Effector memory CD4-positive, alpha-beta T cell (primary cell): Measurements from ENCODE around the gene NDNF.

ENCODE experiments used
- DNase-seq, 3 donors: peaks; one replicate each; pipeline ENCODE4 v3.0.0-alpha.2; 2020
- H3K27ac ChIP-seq: 2 replicates; pipeline ENCODE4 v1.7.0; 2013; ENCODE audit warnings: mild to moderate bottlenecking, low read length, moderate library complexity; ENCODE audit not compliant: insufficient read depth, poor library complexity, severe bottlenecking
- H3K27me3 ChIP-seq: replicated peaks from 2 replicates; pipeline ENCODE4 v1.7.0; 2013; ENCODE audit warnings: mild to moderate bottlenecking, low read length; ENCODE audit not compliant: insufficient read depth, control insufficient read depth, poor library complexity, severe bottlenecking
- H3K36me3 ChIP-seq: 2 replicates; pipeline ENCODE4 v1.7.0; 2013; ENCODE audit warnings: mild to moderate bottlenecking, low read length, moderate library complexity; ENCODE audit not compliant: control insufficient read depth, insufficient read depth
- H3K4me1 ChIP-seq: 2 replicates; pipeline ENCODE4 v1.7.0; 2013; ENCODE audit warnings: low read length, mild to moderate bottlenecking; ENCODE audit not compliant: control insufficient read depth, insufficient read depth, poor library complexity, severe bottlenecking
- H3K4me3 ChIP-seq: 2 replicates; pipeline ENCODE4 v1.7.0; 2013; ENCODE audit warnings: low read length, low read depth, mild to moderate bottlenecking; ENCODE audit not compliant: insufficient read depth, poor library complexity, severe bottlenecking
- H3K9me3 ChIP-seq: 2 replicates; pipeline ENCODE4 v1.7.0; 2013; ENCODE audit warnings: mild to moderate bottlenecking, low read length, moderate library complexity; ENCODE audit not compliant: control insufficient read depth

NDNF gene

DNA sequence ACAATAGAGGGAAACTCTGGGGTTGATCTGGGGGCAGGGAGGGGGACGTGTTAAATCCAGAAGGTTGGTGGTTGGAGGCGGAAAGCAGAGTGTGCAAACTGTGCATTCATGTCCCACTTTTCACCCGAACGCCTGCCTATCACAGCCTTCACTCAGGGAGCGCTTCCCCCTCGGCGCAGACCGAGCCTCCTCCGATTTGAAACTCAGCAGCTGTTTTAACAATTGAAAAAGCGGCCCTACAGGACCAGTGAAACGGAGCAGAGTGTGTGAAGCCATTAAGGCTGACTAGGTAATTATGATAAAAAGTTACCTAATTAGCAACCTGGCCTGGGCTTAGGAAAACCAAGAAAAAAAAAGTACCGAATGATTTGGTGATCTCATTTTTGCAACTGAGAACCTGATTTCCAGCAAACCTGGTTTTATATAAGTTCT is 685 bp upstream of the NDNF start:
- H3K36me3 ChIP-seq = no peaks in the 10 kb centered on the region
- H3K4me3 ChIP-seq = peak overlapping the region; percentile 58
- H3K27me3 ChIP-seq = peaks cover 36% of the 10 kb centered on the region

DNA sequence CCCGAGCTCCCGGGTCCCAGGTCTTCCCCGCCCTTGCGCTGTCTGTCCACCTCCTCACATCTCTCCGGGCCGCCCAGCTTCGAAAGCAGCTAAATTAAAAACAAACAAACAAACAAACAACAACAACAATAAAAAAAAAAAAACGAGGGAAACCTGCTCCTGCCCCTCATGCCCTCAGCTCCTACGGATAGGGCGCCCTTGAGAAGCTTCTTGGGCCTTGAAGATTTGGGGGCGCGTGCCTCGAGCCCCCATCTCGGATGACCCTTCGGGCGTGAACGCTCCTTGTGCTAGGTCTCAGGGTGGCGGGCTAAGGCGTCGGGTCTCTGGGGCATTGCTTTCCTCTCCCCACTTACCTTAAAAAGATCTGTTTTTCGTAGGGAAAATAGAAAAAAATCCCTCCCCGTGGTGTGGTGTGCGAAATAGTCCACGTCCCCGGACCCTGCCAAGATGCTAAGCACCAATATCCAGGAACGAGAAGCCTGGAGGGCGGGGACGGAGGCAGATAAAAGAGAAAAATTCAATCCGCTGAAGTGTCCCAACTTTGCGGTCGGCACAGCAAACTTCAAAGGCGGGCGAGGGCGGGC is 603 bp downstream of the NDNF start:
- no peak for DNase-seq
- no peaks in the 10 kb centered on the region for H3K36me3 ChIP-seq
- H3K9me3 ChIP-seq = no peaks in the 10 kb centered on the region
- peaks cover 36% of the 10 kb centered on the region for H3K27me3 ChIP-seq
- peaks cover 19% of the 10 kb centered on the region for H3K4me1 ChIP-seq
- no peak overlapping the region for H3K27ac ChIP-seq
- peak overlapping the region; percentile 58 for H3K4me3 ChIP-seq

More for the DNA sequence above, 685 bp upstream of the NDNF start:
- no peak for DNase-seq
- H3K9me3 ChIP-seq = no peaks in the 10 kb centered on the region
- H3K27ac ChIP-seq = no peak overlapping the region
- H3K4me1 ChIP-seq = peaks cover 19% of the 10 kb centered on the region

DNA sequence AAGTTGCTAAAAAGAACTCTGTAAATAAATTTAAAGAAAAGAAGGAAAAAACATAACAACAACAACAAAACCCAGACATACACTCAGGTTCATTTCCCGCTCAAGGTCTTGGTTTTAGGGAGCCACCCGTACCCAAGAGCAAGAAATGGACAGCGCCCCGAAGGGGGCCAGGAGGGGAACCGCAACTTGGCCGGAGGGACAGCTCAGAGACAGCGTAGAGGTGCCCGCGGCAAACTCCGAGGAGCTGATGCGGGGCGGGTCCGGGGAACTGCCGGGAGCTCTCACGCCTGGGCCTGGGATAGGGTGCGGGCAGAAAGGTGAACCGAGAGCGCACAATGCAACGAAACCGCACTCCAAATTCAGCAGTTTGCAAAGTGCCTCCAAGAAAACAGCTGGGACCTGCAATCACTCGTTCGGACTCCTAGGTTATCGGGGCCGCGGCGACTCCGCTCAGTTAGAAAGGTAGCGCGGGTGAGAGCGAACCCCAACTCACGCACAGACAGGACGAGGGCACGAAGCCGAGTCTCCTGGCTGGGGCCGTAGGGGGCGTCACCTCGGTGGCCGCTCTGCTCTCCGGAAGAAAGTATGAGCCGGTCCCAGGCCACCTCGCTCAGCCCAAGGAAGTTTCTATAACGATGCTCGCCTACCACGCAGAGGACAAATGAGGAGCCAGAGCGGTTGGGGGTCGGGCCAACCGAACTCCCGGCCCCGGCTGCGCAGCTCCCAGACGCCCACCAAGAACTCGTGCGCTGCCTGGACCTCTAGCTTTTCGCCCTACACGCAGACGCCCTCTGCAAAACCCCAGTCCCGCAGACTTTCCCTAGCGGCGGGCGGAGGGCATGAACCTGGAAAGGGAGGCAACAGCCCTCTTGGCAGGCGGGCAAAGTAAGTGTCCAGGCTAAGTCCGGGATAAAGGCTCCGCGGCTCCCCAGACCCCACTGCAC is 1.4 kb downstream of the NDNF start:
- Histone ChIP-seq H3K27me3 (peaks cover 36% of the 10 kb centered on the region), H3K36me3 (no peaks in the 10 kb centered on the region)
- DNase-seq = no peak

DNA sequence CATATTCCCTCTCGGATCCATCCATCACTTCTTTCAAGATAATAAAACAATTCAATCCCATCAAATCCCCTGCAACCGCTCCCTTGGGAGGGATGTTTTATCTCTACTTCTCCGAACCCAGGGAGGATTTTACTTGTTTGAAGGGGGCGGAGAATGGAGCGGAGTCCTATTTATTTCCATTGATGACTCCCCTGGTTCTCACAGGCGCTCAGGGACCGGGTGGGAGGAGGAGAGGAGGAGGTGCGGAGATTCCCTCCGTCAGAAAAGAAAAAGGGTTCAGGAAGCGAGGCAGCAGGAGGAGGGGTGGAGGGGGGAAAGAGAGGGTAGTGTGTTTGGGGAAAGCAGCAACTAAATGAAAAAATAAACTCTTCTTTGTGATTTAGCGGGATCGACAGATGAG is 2.1 kb downstream of the NDNF start:
- Histone ChIP-seq H3K27me3 (peaks cover 36% of the 10 kb centered on the region), H3K4me1 (peaks cover 19% of the 10 kb centered on the region), H3K36me3 (no peaks in the 10 kb centered on the region), H3K4me3 (no peak overlapping the region), H3K9me3 (no peaks in the 10 kb centered on the region), H3K27ac (no peak overlapping the region)
- no peak for DNase-seq

More for the DNA sequence above, 1.4 kb downstream of the NDNF start:
- H3K27ac ChIP-seq = no peak overlapping the region
- no peaks in the 10 kb centered on the region for H3K9me3 ChIP-seq
- H3K4me3 ChIP-seq = peak overlapping the region; percentile 58
- H3K4me1 ChIP-seq = peaks cover 19% of the 10 kb centered on the region

DNA sequence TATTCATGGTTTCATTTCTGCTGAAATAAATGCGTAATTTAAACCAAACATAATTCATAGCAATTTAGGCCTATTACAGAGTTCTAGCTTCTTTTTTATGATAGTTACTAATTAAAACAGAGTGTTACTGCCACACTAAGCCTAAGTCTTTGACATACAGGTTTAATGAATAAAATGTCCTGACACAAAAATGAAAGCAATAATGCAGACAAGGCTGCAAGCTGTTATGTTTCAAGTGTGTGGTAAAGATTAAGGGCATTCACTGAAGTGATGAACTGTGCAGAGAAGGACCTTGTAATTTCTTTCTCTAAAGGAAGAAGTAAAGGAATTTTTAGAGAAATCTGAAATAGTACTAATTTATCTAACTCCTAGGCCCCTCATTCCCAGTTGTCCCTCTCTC is 2.9 kb downstream of the NDNF start:
- Histone ChIP-seq H3K4me1 (peaks cover 19% of the 10 kb centered on the region), H3K9me3 (no peaks in the 10 kb centered on the region), H3K36me3 (no peaks in the 10 kb centered on the region), H3K4me3 (no peak overlapping the region), H3K27me3 (peaks cover 36% of the 10 kb centered on the region), H3K27ac (no peak overlapping the region)
- no peak for DNase-seq

DNA sequence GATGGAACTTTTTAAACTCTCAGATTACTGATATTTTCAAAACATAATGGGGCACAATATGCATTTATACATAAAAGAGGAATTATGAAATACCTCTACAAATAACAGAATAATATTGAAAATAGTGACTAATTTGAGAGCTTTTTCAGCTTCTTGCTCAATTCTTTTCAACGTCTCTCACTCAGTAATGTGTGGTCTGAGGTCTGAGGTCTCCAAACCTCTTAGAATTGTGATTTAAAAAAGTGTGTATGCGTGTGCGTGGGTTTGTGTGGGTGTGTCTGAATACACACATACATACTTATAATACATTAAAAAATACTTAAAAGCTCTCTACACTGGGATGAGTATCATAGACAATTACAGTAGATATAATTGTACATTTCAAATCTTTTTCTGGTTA is 7.9 kb downstream of the NDNF start:
- DNase-seq = no peak
- H3K4me1 ChIP-seq = no peaks in the 10 kb centered on the region
- no peaks in the 10 kb centered on the region for H3K9me3 ChIP-seq
- no peak overlapping the region for H3K4me3 ChIP-seq
- no peaks in the 10 kb centered on the region for H3K36me3 ChIP-seq
- no peak overlapping the region for H3K27ac ChIP-seq
- no peaks in the 10 kb centered on the region for H3K27me3 ChIP-seq

DNA sequence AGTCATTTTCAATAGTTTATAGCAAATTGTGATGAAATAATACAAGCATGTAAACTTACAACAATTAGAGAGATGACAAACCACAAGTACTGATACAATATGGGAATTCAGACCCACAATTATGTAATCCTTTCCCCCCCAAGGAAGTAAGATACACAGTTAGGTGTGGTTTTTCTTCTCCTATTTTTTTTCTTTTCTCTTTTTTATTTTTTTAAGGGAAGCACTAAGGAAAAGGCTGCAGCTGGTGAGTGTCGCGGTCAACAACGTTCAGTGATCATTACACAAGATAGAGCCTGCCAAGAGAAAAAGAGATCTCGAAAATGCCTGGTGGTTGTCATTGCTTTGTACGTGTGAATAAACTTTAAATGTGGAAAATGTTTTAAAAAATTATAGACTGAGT is 9.8 kb downstream of the NDNF start:
- no peak for DNase-seq
- Histone ChIP-seq H3K4me1 (no peaks in the 10 kb centered on the region), H3K9me3 (no peaks in the 10 kb centered on the region), H3K27me3 (no peaks in the 10 kb centered on the region), H3K27ac (no peak overlapping the region), H3K4me3 (no peak overlapping the region), H3K36me3 (no peaks in the 10 kb centered on the region)

DNA sequence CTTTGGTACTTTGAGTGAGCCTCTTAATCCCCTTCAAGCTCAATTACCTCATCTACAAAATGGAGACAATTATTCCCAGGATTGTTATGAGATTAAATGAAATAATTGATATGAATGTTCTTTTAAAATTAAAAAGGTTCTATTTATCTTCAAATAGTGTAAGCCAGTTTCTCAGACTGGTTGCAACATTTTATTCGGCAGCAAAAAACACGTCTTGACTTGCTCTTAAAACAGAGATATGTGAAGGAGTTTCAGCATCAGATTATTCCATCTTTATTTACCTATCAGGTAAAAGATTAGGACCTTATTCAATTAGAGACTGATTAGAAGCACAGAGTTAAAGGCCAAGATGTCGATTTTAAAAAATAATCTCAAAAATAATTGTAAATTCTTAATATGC is 10.5 kb downstream of the NDNF start:
- H3K27ac ChIP-seq = no peak overlapping the region
- H3K9me3 ChIP-seq = no peaks in the 10 kb centered on the region
- no peak overlapping the region for H3K4me3 ChIP-seq
- no peaks in the 10 kb centered on the region for H3K27me3 ChIP-seq
- H3K4me1 ChIP-seq = no peaks in the 10 kb centered on the region
- no peaks in the 10 kb centered on the region for H3K36me3 ChIP-seq
- no peak for DNase-seq

DNA sequence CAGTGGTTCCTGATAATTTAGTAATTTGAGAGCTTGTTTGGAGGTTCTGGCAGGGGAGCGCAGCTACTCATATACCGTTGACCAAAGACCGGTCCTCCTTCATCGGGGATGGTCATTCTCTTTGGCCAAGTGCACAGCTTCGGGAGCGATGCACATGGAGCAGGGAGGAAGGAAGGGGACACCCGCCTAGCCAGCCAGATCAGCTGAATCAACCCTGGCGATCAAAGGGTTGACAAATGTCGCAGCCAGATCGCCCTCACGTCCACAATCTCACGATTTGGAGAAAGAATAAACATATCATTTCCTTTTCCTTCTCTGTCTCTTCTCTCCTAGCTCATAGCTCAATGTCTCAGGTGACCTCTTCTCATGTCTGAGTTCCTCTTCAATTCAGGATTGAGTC is 11.1 kb downstream of the NDNF start:
- H3K27me3 ChIP-seq = no peaks in the 10 kb centered on the region

DNA sequence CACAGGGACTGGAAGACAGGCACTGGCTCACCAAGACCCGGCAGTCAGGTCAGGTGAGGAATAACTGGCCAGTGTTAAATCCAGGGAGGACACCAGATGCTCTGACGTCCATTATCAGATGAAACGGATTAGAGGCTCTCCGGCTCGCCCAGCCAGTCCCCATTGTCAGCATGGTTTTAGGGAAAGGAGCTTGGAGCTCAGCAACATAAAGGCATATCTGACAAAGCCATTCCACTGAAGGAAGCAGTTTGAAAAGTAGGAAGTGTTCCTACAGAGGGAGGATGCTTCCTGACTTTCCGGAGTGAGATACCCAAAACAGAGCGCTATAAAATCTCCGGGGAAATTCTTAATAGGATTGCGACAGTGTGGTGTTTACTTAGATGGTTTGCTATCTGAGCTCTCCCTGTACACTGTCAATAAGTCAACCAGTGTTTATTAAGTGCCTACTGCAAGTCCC is 14.8 kb downstream of the NDNF start:
- H3K4me3 ChIP-seq = no peak overlapping the region
- H3K27ac ChIP-seq = no peak overlapping the region
- no peaks in the 10 kb centered on the region for H3K9me3 ChIP-seq
- H3K4me1 ChIP-seq = no peaks in the 10 kb centered on the region
- no peaks in the 10 kb centered on the region for H3K27me3 ChIP-seq
- H3K36me3 ChIP-seq = no peaks in the 10 kb centered on the region
- DNase-seq = no peak

More for the DNA sequence above, 11.1 kb downstream of the NDNF start:
- Histone ChIP-seq H3K27ac (no peak overlapping the region), H3K36me3 (no peaks in the 10 kb centered on the region), H3K4me1 (no peaks in the 10 kb centered on the region), H3K9me3 (no peaks in the 10 kb centered on the region), H3K4me3 (no peak overlapping the region)
- DNase-seq = no peak
